SU-DHL-6 (cell line): Measurements from ENCODE around the gene WNT9A.

Experiments
- H2AFZ ChIP-seq: fragments of 200-600 bp; sonication (generic); 2 replicates; pipeline ENCODE4 v1.6.1; 2014; ENCODE audit warnings: low read depth, mild to moderate bottlenecking, moderate library complexity, mixed read lengths, antibody characterized with exemption, low read length; ENCODE audit not compliant: severe bottlenecking
- H3F3A ChIP-seq: fragments of 200-600 bp; shearing (Covaris generic); 2 replicates; pipeline ENCODE4 v1.6.0; 2016; ENCODE audit warnings: antibody characterized with exemption, mild to moderate bottlenecking; ENCODE audit not compliant: insufficient read depth
- H3K27ac ChIP-seq: fragments of 200-600 bp; sonication (generic); 2 replicates; pipeline ENCODE4 v1.5.1; 2016; ENCODE audit warnings: low read depth, mild to moderate bottlenecking, low read length, moderate library complexity, mixed read lengths
- H3K27me3 ChIP-seq: fragments of 200-600 bp; sonication (generic), shearing (Covaris generic); 2 replicates; pipeline ENCODE4 v1.6.0; 2014; ENCODE audit warnings: mild to moderate bottlenecking, low read length
- H3K36me3 ChIP-seq: fragments of 200-600 bp; sonication (generic); 2 replicates; pipeline ENCODE4 v1.6.1; 2014; ENCODE audit warnings: mild to moderate bottlenecking, low read length, mixed read lengths
- H3K4me2 ChIP-seq: fragments of 300-600, 200-600 bp; shearing (Covaris generic), sonication (generic); 2 replicates; pipeline ENCODE4 v1.6.0; 2014; ENCODE audit warnings: low read length, low read depth, mild to moderate bottlenecking; ENCODE audit not compliant: poor library complexity, severe bottlenecking
- H3K4me3 ChIP-seq: fragments of 200-600 bp; sonication (generic); 2 replicates; pipeline ENCODE4 v1.5.1; 2014; ENCODE audit warnings: antibody characterized with exemption, low read length, mild to moderate bottlenecking, mixed read lengths; ENCODE audit not compliant: insufficient read depth, poor library complexity, severe bottlenecking
- H3K79me2 ChIP-seq: fragments of 200-600 bp; sonication (generic); 2 replicates; pipeline ENCODE4 v1.6.1; 2014; ENCODE audit warnings: mild to moderate bottlenecking, low read length, moderate library complexity; ENCODE audit not compliant: insufficient read depth
- H3K9ac ChIP-seq: fragments of 200-600 bp; sonication (generic); 2 replicates; pipeline ENCODE4 v1.7.0; 2014; ENCODE audit warnings: mild to moderate bottlenecking, low read length
- H3K9me2 ChIP-seq: fragments of 200-600 bp; sonication (generic); replicated peaks from 2 replicates; pipeline ENCODE4 v1.6.1; 2014; ENCODE audit warnings: low read length; ENCODE audit not compliant: insufficient read depth
- H3K9me3 ChIP-seq: fragments of 200-600 bp; sonication (generic); 2 replicates; pipeline ENCODE4 v1.6.1; 2014; ENCODE audit warnings: low read length, mixed read lengths; ENCODE audit not compliant: insufficient read depth
- H4K20me1 ChIP-seq: fragments of 200-600 bp; sonication (generic); 2 replicates; pipeline ENCODE4 v1.6.1; 2014; ENCODE audit warnings: low read depth, mild to moderate bottlenecking, antibody characterized with exemption, low read length, moderate library complexity, mixed read lengths
- EZH2phosphoT487 ChIP-seq: fragments of 200-600 bp; sonication (generic), shearing (Covaris generic); conservative IDR thresholded peaks from 2 replicates; pipeline ENCODE4 v1.6.1; 2018; ENCODE audit warnings: mild to moderate bottlenecking, antibody characterized with exemption, low read length, moderate library complexity, mixed read lengths
- TF ChIP-seq, protein P1 (sequence below): fragments of 200-600 bp; sonication (generic); IDR thresholded peaks from one replicate; pipeline ENCODE4 v1.5.1; 2017; ENCODE audit warnings: antibody characterized with exemption, mild to moderate bottlenecking, low read length, moderate library complexity; ENCODE audit not compliant: insufficient read depth, poor library complexity, severe bottlenecking

Gene WNT9A

DNA sequence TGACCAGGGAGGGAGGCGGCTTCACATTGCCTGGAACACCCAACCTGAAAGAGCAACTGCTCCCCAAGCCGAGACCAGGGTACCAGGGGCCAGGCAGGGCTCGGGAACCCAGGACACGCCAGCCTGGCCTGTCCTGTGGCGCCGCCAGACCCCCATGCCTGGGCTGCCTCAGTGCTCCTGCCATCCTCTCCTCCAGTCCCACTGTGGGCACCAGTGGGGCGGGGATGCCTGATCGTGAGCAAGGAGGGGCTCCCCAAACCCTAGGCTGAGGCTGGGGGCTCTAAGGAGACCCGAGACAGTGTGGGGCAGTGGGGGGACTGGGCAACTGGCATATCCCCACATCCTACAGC is 45.1 kb downstream of the WNT9A start:
- TF ChIP-seq, protein P1, sequence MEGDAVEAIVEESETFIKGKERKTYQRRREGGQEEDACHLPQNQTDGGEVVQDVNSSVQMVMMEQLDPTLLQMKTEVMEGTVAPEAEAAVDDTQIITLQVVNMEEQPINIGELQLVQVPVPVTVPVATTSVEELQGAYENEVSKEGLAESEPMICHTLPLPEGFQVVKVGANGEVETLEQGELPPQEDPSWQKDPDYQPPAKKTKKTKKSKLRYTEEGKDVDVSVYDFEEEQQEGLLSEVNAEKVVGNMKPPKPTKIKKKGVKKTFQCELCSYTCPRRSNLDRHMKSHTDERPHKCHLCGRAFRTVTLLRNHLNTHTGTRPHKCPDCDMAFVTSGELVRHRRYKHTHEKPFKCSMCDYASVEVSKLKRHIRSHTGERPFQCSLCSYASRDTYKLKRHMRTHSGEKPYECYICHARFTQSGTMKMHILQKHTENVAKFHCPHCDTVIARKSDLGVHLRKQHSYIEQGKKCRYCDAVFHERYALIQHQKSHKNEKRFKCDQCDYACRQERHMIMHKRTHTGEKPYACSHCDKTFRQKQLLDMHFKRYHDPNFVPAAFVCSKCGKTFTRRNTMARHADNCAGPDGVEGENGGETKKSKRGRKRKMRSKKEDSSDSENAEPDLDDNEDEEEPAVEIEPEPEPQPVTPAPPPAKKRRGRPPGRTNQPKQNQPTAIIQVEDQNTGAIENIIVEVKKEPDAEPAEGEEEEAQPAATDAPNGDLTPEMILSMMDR, result no peak
- TF ChIP-seq EZH2phosphoT487, result no peak
- Histone ChIP-seq H4K20me1 (no peaks in the 10 kb centered on the region), H3K36me3 (no peaks in the 10 kb centered on the region), H3K4me3 (no peak overlapping the region), H3K9ac (no peak overlapping the region), H3K9me2 (no peaks in the 10 kb centered on the region), H3K79me2 (no peaks in the 10 kb centered on the region), H3K27me3 (no peaks in the 10 kb centered on the region), H3F3A (no peaks in the 10 kb centered on the region), H3K27ac (no peak overlapping the region), H3K9me3 (no peaks in the 10 kb centered on the region), H2AFZ (no peak overlapping the region), H3K4me2 (no peak overlapping the region)

DNA sequence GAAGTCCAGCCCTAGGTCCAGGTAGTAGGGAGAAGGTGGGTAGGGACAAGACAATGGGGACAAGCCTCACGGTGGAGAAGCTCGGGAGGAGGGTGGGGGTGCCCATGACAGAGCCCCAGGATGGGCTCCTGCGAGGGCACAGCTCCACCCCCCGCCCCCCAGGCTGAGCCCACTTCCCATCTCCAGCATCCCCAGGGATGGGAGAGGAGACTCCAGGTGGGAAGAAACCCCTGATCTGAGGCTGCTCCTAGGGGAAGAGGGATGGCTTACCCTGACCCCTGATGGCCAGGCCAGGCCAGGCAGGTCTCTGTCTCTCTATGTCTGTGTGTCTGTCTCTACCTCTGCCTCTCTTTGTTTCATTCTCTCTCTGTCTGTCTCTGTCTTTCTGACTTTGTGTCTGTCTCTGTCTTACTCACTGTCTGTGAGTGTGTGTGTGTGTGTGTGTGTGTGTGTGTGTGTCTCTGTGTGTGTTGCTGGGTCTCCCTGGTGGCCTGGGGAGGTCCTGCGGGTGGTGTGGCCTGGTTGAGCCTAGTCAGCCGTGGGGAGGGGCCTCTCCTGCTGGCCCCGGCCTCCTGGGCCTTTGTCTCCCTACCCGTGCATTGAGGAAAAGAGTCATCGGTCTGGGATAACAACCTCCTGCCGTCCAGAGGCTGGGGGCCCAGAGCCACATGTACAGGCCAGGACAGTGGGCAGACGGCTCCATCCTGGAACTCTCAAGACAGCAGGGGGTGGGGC is 45.7 kb downstream of the WNT9A start:
- H4K20me1 ChIP-seq, result no peaks in the 10 kb centered on the region
- TF ChIP-seq EZH2phosphoT487, result no peak

GRCh38 chr1:227901239-227901905 is 46.4 kb downstream of the WNT9A start:
- H3K4me2 ChIP-seq, result no peak overlapping the region
- H3F3A ChIP-seq, result no peaks in the 10 kb centered on the region
- H3K79me2 ChIP-seq, result no peaks in the 10 kb centered on the region
- no peak overlapping the region for H3K4me3 ChIP-seq
- no peak overlapping the region for H3K9ac ChIP-seq
- H3K9me2 ChIP-seq, result no peaks in the 10 kb centered on the region
- no peaks in the 10 kb centered on the region for H3K9me3 ChIP-seq
- no peak overlapping the region for H2AFZ ChIP-seq
- no peaks in the 10 kb centered on the region for H4K20me1 ChIP-seq
- no peaks in the 10 kb centered on the region for H3K36me3 ChIP-seq
- TF ChIP-seq, protein P1, result no peak
- TF ChIP-seq EZH2phosphoT487, result no peak
- H3K27ac ChIP-seq, result no peak overlapping the region
- no peaks in the 10 kb centered on the region for H3K27me3 ChIP-seq

More for the DNA sequence above, 45.7 kb downstream of the WNT9A start:
- Histone ChIP-seq H3K4me2 (no peak overlapping the region), H3K9me2 (no peaks in the 10 kb centered on the region), H3K4me3 (no peak overlapping the region), H3K27ac (no peak overlapping the region), H3K79me2 (no peaks in the 10 kb centered on the region), H3F3A (no peaks in the 10 kb centered on the region), H3K9me3 (no peaks in the 10 kb centered on the region), H3K36me3 (no peaks in the 10 kb centered on the region), H3K9ac (no peak overlapping the region), H2AFZ (no peak overlapping the region), H3K27me3 (no peaks in the 10 kb centered on the region)

DNA sequence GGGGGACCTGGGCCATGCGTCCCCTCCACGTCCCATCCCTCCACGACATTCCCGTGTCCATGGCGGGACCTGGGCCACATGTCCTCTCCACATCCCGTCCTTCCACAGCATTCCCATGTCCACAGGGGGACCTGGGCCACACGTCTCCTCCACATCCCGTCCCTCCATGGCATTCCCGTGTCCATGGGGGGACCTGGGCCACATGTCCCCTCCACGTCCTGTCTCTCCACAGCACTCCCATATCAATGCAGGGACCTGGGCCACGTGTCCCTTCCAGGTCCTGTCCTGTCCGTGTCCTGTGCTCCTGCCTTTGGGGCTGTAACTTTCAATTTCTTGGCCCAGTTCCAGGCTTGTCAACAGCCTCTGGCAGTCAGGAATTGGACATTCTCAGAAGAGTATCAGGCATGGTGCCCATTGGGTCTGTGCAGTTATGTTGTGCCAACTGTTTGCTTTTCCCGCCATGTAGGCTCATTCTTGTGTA is 47.1 kb downstream of the WNT9A start:
- no peaks in the 10 kb centered on the region for H3K27me3 ChIP-seq
- H4K20me1 ChIP-seq, result no peaks in the 10 kb centered on the region
- H3K36me3 ChIP-seq, result no peaks in the 10 kb centered on the region
- no peaks in the 10 kb centered on the region for H3K9me3 ChIP-seq
- H3K27ac ChIP-seq, result no peak overlapping the region
- H3K79me2 ChIP-seq, result no peaks in the 10 kb centered on the region
- no peak overlapping the region for H3K4me2 ChIP-seq
- TF ChIP-seq, protein P1, result no peak
- no peak for TF ChIP-seq EZH2phosphoT487
- no peaks in the 10 kb centered on the region for H3F3A ChIP-seq
- no peak overlapping the region for H3K9ac ChIP-seq
- no peak overlapping the region for H3K4me3 ChIP-seq
- no peaks in the 10 kb centered on the region for H3K9me2 ChIP-seq
- no peak overlapping the region for H2AFZ ChIP-seq
